Neural progenitor cell (in vitro differentiated cells): Measurements from ENCODE around the gene GATD1. TPM values are rescaled to one million over a fixed set of nuclear protein-coding genes. Genes with fewer than 3 reads are reported as not detected.

ENCODE experiments used
- DNase-seq: peaks from one replicate; pipeline ENCODE4 v3.0.0-alpha.2; 2016; ENCODE audit warnings: low spot score
- H2AFZ ChIP-seq: fragments of 200-600 bp; sonication (generic); replicated peaks from 2 replicates; pipeline ENCODE4 v1.6.1; 2016; ENCODE audit warnings: antibody characterized with exemption
- H3F3A ChIP-seq: fragments of 200-600 bp; sonication (generic); 2 replicates; pipeline ENCODE4 v1.6.1; 2016; ENCODE audit warnings: antibody characterized with exemption, low read depth
- H3K27ac ChIP-seq: fragments of 200-600 bp; sonication (generic); 2 replicates; pipeline ENCODE4 v1.5.1; 2016; ENCODE audit warnings: mild to moderate bottlenecking
- H3K27me3 ChIP-seq: fragments of 200-600 bp; sonication (generic); 2 replicates; pipeline ENCODE4 v1.6.1; 2016; ENCODE audit warnings: mild to moderate bottlenecking, moderate library complexity
- H3K36me3 ChIP-seq: fragments of 200-600 bp; sonication (generic); 2 replicates; pipeline ENCODE4 v1.5.1; 2016
- H3K4me1 ChIP-seq: fragments of 200-600 bp; sonication (generic); 2 replicates; pipeline ENCODE4 v1.6.1; 2016; ENCODE audit warnings: mixed run types
- H3K4me2 ChIP-seq: fragments of 200-600 bp; sonication (generic); 2 replicates; pipeline ENCODE4 v1.6.1; 2016
- H3K4me3 ChIP-seq: fragments of 200-600 bp; sonication (generic); 2 replicates; pipeline ENCODE4 v1.5.1; 2016
- H3K79me2 ChIP-seq: fragments of 200-600 bp; sonication (generic); 2 replicates; pipeline ENCODE4 v1.6.1; 2016; ENCODE audit warnings: low read depth
- H3K9ac ChIP-seq: fragments of 200-600 bp; sonication (generic); 2 replicates; pipeline ENCODE4 v1.6.1; 2016
- H3K9me3 ChIP-seq: fragments of 200-600 bp; sonication (generic); 2 replicates; pipeline ENCODE4 v1.5.1; 2016; ENCODE audit warnings: low read depth
- H4K20me1 ChIP-seq: fragments of 200-600 bp; sonication (generic); 2 replicates; pipeline ENCODE4 v1.6.1; 2016; ENCODE audit warnings: low read depth
- H3K27ac Mint-ChIP-seq: 3 replicates; pipeline ENCODE4 v1.8.0; 2021; ENCODE audit warnings: mixed read lengths
- H3K27me3 Mint-ChIP-seq: 2 replicates; pipeline ENCODE4 v1.8.0; 2022; ENCODE audit warnings: low read depth, mild to moderate bottlenecking, inconsistent platforms, moderate library complexity, mixed read lengths; ENCODE audit not compliant: insufficient read depth
- H3K36me3 Mint-ChIP-seq: 3 replicates; pipeline ENCODE4 v1.8.0; 2021; ENCODE audit warnings: mixed read lengths
- H3K4me1 Mint-ChIP-seq: 3 replicates; pipeline ENCODE4 v1.8.0; 2021; ENCODE audit warnings: mixed read lengths
- H3K4me3 Mint-ChIP-seq: 3 replicates; pipeline ENCODE4 v1.8.0; 2021; ENCODE audit warnings: mild to moderate bottlenecking, moderate library complexity, mixed read lengths
- H3K9me3 Mint-ChIP-seq: 3 replicates; pipeline ENCODE4 v1.8.0; 2020; ENCODE audit warnings: mixed read lengths
- CTCF ChIP-seq: fragments of 200-600 bp; sonication (generic); IDR thresholded peaks from 2 replicates; pipeline ENCODE4 v1.5.1; 2017; ENCODE audit warnings: antibody characterized with exemption, mild to moderate bottlenecking
- EZH2 ChIP-seq: fragments of 200-600 bp; sonication (generic); IDR thresholded peaks from 2 replicates; pipeline ENCODE4 v1.6.1; 2017; ENCODE audit warnings: antibody characterized with exemption, mild to moderate bottlenecking, moderate library complexity
- EZH2phosphoT487 ChIP-seq: fragments of 200-600 bp; sonication (generic); IDR thresholded peaks from 2 replicates; pipeline ENCODE4 v1.6.1; 2017; ENCODE audit warnings: antibody characterized with exemption
- total RNA-seq: library from RNA; depleted of rRNA; stranded (reverse); fragments of >200 nt; gene quantifications from 2 replicates; pipeline ENCODE4 v1.2.3, GENCODE V29; 2015; ENCODE audit warnings: low replicate concordance

Gene GATD1
- total RNA-seq, 1 donor from 2014 or later: 24.1 TPM

- Histone ChIP-seq H4K20me1 (peaks cover 23% of the 10 kb centered on the region), H3K27me3 (no peaks in the 10 kb centered on the region), H3K9ac (no peak overlapping the region), H3K9me3 (no peaks in the 10 kb centered on the region), H3K27ac (no peak overlapping the region), H3K79me2 (peaks cover under 1% of the 10 kb centered on the region), H3K4me1 (peaks cover 11% of the 10 kb centered on the region), H3K4me2 (peak overlapping the region; percentile 54), H3K36me3 (no peaks in the 10 kb centered on the region), H2AFZ (no peak overlapping the region), H3F3A (peaks cover 28% of the 10 kb centered on the region), H3K4me3 (peak overlapping the region; percentile 1)
- peak overlapping the region; percentile 43 for H3K27ac Mint-ChIP-seq
- peak overlapping the region; percentile 71 for H3K4me3 Mint-ChIP-seq
- TF ChIP-seq EZH2phosphoT487: no peak
- TF ChIP-seq CTCF: peak; percentile 83
- peak; percentile 20 for TF ChIP-seq EZH2
- H3K4me1 Mint-ChIP-seq: peaks cover 23% of the 10 kb centered on the region
- H3K27me3 Mint-ChIP-seq: peaks cover 11% of the 10 kb centered on the region
- H3K36me3 Mint-ChIP-seq: peaks cover 2% of the 10 kb centered on the region
- no peaks in the 10 kb centered on the region for H3K9me3 Mint-ChIP-seq
- peak; percentile 94 for DNase-seq
Measured at GRCh38 chr11:783581-784015, 6.3 kb upstream of the GATD1 start.

- Mint-ChIP-seq H3K9me3 (no peaks in the 10 kb centered on the region), H3K4me1 (peaks cover 23% of the 10 kb centered on the region), H3K36me3 (peaks cover 2% of the 10 kb centered on the region), H3K27me3 (peaks cover 11% of the 10 kb centered on the region), H3K4me3 (peak overlapping the region; percentile 41), H3K27ac (no peak overlapping the region)
- peaks cover 30% of the 10 kb centered on the region for H3F3A ChIP-seq
- no peak overlapping the region for H2AFZ ChIP-seq
- H3K4me3 ChIP-seq: no peak overlapping the region
- H4K20me1 ChIP-seq: peaks cover 25% of the 10 kb centered on the region
- H3K4me2 ChIP-seq: peak overlapping the region; percentile 54
- H3K79me2 ChIP-seq: peaks cover 11% of the 10 kb centered on the region
- H3K27ac ChIP-seq: no peak overlapping the region
- no peaks in the 10 kb centered on the region for H3K36me3 ChIP-seq
- no peak overlapping the region for H3K9ac ChIP-seq
- no peak for DNase-seq
- no peaks in the 10 kb centered on the region for H3K9me3 ChIP-seq
- peaks cover 11% of the 10 kb centered on the region for H3K4me1 ChIP-seq
- no peak for TF ChIP-seq EZH2phosphoT487
- no peaks in the 10 kb centered on the region for H3K27me3 ChIP-seq
Measured at GRCh38 chr11:782264-783174, 5.2 kb upstream of the GATD1 start.

GRCh38 chr11:779955-780532, 2.8 kb upstream of the GATD1 start:
- no peak overlapping the region for H2AFZ ChIP-seq
- Mint-ChIP-seq H3K9me3 (no peaks in the 10 kb centered on the region), H3K36me3 (peaks cover 3% of the 10 kb centered on the region), H3K27me3 (peaks cover 6% of the 10 kb centered on the region), H3K4me1 (peaks cover 34% of the 10 kb centered on the region), H3K4me3 (peak overlapping the region; percentile 29), H3K27ac (no peak overlapping the region)
- H4K20me1 ChIP-seq: peaks cover 37% of the 10 kb centered on the region
- H3K9me3 ChIP-seq: no peaks in the 10 kb centered on the region
- no peaks in the 10 kb centered on the region for H3K36me3 ChIP-seq
- TF ChIP-seq CTCF: no peak
- no peak for TF ChIP-seq EZH2phosphoT487
- TF ChIP-seq EZH2: no peak
- H3K9ac ChIP-seq: no peak overlapping the region
- no peak overlapping the region for H3K27ac ChIP-seq
- peaks cover 36% of the 10 kb centered on the region for H3F3A ChIP-seq
- DNase-seq: no peak
- H3K79me2 ChIP-seq: peaks cover 30% of the 10 kb centered on the region
- no peak overlapping the region for H3K4me2 ChIP-seq
- H3K4me3 ChIP-seq: no peak overlapping the region
- no peaks in the 10 kb centered on the region for H3K27me3 ChIP-seq
- H3K4me1 ChIP-seq: peaks cover 27% of the 10 kb centered on the region
